Transverse colon (tissue), 4 donors: Measurements from ENCODE around the gene PPM1L.
A peak's percentile ranks its signal among the peaks of the same experiment; 100 is the strongest.

ENCODE experiments used
- CTCF ChIP-seq, 5 experiments: fragments of 200-600 bp in 3 of 5; fragments of 450-650 bp in 2 of 5; sonication (generic) in 3 of 5; IDR thresholded peaks; 1 replicate in 2 of 5; 2 replicates in 3 of 5; pipeline ENCODE4 v1.5.1; 2016 to 2017; ENCODE audit warnings: antibody characterized with exemption in 5 of 5, inconsistent platforms in 3 of 5, mild to moderate bottlenecking in 2 of 5, moderate library complexity in 1 of 5
- POLR2A ChIP-seq: fragments of 450-650 bp; IDR thresholded peaks from one replicate; pipeline ENCODE4 v1.6.1; 2016; ENCODE audit warnings: antibody characterized with exemption, mild to moderate bottlenecking, moderate library complexity
- POLR2AphosphoS5 ChIP-seq, 3 donors: sonication (generic); formaldehyde crosslinking; IDR thresholded peaks; one replicate each; pipeline ENCODE4 v1.6.1; 2016; ENCODE audit warnings: antibody characterized with exemption in 3 of 3

DNA sequence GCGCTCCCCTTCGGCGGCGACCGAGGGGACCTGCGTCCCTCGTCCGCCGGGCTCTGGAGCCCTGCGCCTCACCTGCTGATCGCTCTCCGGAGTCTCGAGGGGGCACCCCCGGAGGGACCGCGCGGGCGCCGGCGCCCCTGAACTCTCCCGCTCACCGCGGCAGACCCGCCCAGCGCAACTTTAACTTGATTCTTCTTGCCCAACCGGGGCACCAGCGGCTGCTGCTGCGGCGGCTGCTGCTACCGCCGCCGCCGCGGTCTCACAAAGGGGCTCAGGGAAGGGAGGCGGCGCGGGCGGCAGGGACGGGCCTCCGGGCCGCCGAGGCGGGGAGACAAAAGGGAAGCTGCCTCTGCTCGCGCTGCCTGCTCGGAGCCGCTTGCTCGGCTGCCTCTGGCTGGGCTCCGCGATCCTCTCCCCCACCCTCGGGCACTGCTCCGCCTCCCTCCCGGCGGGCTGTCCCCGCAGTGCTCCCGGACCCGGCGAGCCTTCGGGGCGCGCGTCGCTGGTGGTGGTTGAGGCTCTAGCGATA is at the start of gene PPM1L:
- TF ChIP-seq POLR2A = no peak
- no peak for TF ChIP-seq CTCF (IDR thresholded peaks at IDR 0.05)
- peak in 1 of 3 donors; percentile 7 for TF ChIP-seq POLR2AphosphoS5 (IDR thresholded peaks at IDR 0.05)
